GM12878 (cell line): ENCODE results near the gene TRERF1.

Source experiments
- CTCF ChIP-seq, 3 experiments: IDR thresholded peaks in 2 of 3; conservative IDR thresholded peaks in 1 of 3; 2 replicates each; pipeline ENCODE4 v1.5.1; 2011; ENCODE audit warnings: low read depth in 3 of 3, low read length in 3 of 3, mild to moderate bottlenecking in 3 of 3, control low read depth in 2 of 3, moderate library complexity in 2 of 3, inconsistent platforms in 1 of 3, mixed read lengths in 1 of 3; ENCODE audit not compliant: control insufficient read depth in 2 of 3, insufficient read depth in 1 of 3; ENCODE audit errors: extremely low read depth in 1 of 3
- POLR2A ChIP-seq: IDR thresholded peaks from 2 replicates; pipeline ENCODE4 v1.6.1; 2011; ENCODE audit warnings: low read depth, mild to moderate bottlenecking, low read length
- POLR2AphosphoS5 ChIP-seq: IDR thresholded peaks from 2 replicates; pipeline ENCODE4 v1.6.1; 2011; ENCODE audit warnings: mild to moderate bottlenecking, low read length, inconsistent platforms
- SMC3 ChIP-seq: IDR thresholded peaks from 2 replicates; pipeline ENCODE4 v1.6.1; 2011; ENCODE audit warnings: low read length, improper control_type of control experiment, borderline replicate concordance

GRCh38 chr6:42211726-42212125 is 240.0 kb downstream of the TRERF1 start:
- TF ChIP-seq POLR2A (no peak), POLR2AphosphoS5 (no peak), CTCF (IDR thresholded peaks at IDR 0.05 in 2 of 3, conservative IDR thresholded peaks at IDR 0.05 in 1 of 3; ENCODE audit: control insufficient read depth in 2 of 3, extremely low read depth in 1 of 3, insufficient read depth in 1 of 3, low read depth in 3 of 3, low read length in 3 of 3) (no peak), SMC3 (no peak)
